MCF 10A (cell line): ENCODE results near the gene DRAM2. TPM values are rescaled to one million over a fixed set of nuclear protein-coding genes. Genes with fewer than 3 reads are reported as not detected.

ENCODE experiments used
- BruUV-seq: library from RNA; stranded (reverse); fragments of 400-500 nt; replicated peaks from 2 replicates; lab custom pipeline; 2021; lab: Mats Ljungman, UMichigan
- CTCF ChIA-PET: fragments of 300-600 bp; sonication (Branson Sonifier 250); formaldehyde crosslinking; extraction: SDS; loops from one replicate; lab custom pipeline; 2021; ENCODE audit warnings: antibody characterized with exemption, inconsistent platforms; lab: Yijun Ruan, JAX
- POLR2A ChIA-PET: fragments of 300-600, 350-650 bp; sonication (Branson Sonifier 250); formaldehyde crosslinking; extraction: SDS; loops from one replicate; lab custom pipeline; 2020; ENCODE audit warnings: antibody characterized with exemption, inconsistent platforms; lab: Yijun Ruan, JAX
- DNase-seq: peaks from one replicate; pipeline ENCODE4 v3.0.0-alpha.2; 2018; ENCODE audit not compliant: unreplicated experiment
- H3K27ac Mint-ChIP-seq: one replicate; pipeline ENCODE4 v1.8.0; 2022; ENCODE audit warnings: mild to moderate bottlenecking, low read depth, mixed read lengths; ENCODE audit not compliant: unreplicated experiment
- H3K27me3 Mint-ChIP-seq: one replicate; pipeline ENCODE4 v1.8.0; 2022; ENCODE audit warnings: mixed read lengths; ENCODE audit not compliant: insufficient read depth, unreplicated experiment
- H3K36me3 Mint-ChIP-seq: one replicate; pipeline ENCODE4 v1.8.0; 2022; ENCODE audit warnings: mild to moderate bottlenecking, moderate library complexity, mixed read lengths; ENCODE audit not compliant: insufficient read depth, unreplicated experiment
- H3K4me1 Mint-ChIP-seq: one replicate; pipeline ENCODE4 v1.8.0; 2022; ENCODE audit warnings: mixed read lengths; ENCODE audit not compliant: insufficient read depth, unreplicated experiment
- H3K4me3 Mint-ChIP-seq: one replicate; pipeline ENCODE4 v1.8.0; 2022; ENCODE audit warnings: mild to moderate bottlenecking, moderate library complexity, mixed read lengths; ENCODE audit not compliant: unreplicated experiment
- H3K9me3 Mint-ChIP-seq: one replicate; pipeline ENCODE4 v1.8.0; 2022; ENCODE audit warnings: mixed read lengths; ENCODE audit not compliant: unreplicated experiment
- intact Hi-C: fragments of 100-400 bp; cut with micrococcal nuclease; formaldehyde crosslinking; loops from 2 replicates; pipeline ENCODE4 v1.14.1; 2022
- total RNA-seq: library from RNA; stranded (reverse); gene quantifications from 2 replicates; pipeline ENCODE4 v1.2.3, GENCODE V29; 2022
- TF ChIP-seq, protein P1 (sequence below): fragments of 200-600 bp; IDR thresholded peaks from one replicate; pipeline ENCODE4 v1.8.0; 2022; ENCODE audit warnings: antibody characterized with exemption, mild to moderate bottlenecking; ENCODE audit not compliant: unreplicated experiment

The DRAM2 gene
- total RNA-seq, 1 experiment from 2014 or later, result 32.1 TPM

DNA sequence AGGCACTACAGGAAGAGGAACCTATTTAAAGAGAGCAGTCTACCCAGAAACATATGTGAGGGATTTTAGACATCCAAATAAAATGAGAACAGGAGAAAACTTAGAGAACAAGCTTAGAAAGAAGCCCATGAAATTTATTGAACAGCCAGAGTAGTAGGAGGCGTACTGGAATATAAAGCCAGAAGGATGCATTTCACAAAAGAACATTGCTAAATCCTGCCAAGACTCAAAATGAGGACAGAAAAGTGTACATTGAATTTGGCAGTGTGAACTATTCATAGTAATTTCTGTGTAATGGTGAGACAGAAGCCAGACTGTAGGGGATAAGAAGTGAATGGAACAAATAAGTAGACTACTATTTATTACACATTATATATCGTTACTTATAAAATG is 22.6 kb upstream of the DRAM2 start:
- CTCF ChIA-PET, result no interaction called here
- no peaks in the 10 kb centered on the region for H3K9me3 Mint-ChIP-seq
- peaks cover 33% of the 10 kb centered on the region for H3K36me3 Mint-ChIP-seq
- POLR2A ChIA-PET, result no interaction called here
- H3K27me3 Mint-ChIP-seq, result no peaks in the 10 kb centered on the region
- no peak overlapping the region for H3K27ac Mint-ChIP-seq
- no peak overlapping the region for H3K4me3 Mint-ChIP-seq
- DNase-seq, result no peak
- BruUV-seq, result no TSS peak
- intact Hi-C loops, result no loop called here
- TF ChIP-seq, protein P1, sequence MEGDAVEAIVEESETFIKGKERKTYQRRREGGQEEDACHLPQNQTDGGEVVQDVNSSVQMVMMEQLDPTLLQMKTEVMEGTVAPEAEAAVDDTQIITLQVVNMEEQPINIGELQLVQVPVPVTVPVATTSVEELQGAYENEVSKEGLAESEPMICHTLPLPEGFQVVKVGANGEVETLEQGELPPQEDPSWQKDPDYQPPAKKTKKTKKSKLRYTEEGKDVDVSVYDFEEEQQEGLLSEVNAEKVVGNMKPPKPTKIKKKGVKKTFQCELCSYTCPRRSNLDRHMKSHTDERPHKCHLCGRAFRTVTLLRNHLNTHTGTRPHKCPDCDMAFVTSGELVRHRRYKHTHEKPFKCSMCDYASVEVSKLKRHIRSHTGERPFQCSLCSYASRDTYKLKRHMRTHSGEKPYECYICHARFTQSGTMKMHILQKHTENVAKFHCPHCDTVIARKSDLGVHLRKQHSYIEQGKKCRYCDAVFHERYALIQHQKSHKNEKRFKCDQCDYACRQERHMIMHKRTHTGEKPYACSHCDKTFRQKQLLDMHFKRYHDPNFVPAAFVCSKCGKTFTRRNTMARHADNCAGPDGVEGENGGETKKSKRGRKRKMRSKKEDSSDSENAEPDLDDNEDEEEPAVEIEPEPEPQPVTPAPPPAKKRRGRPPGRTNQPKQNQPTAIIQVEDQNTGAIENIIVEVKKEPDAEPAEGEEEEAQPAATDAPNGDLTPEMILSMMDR, result no peak
- H3K4me1 Mint-ChIP-seq, result no peaks in the 10 kb centered on the region

DNA sequence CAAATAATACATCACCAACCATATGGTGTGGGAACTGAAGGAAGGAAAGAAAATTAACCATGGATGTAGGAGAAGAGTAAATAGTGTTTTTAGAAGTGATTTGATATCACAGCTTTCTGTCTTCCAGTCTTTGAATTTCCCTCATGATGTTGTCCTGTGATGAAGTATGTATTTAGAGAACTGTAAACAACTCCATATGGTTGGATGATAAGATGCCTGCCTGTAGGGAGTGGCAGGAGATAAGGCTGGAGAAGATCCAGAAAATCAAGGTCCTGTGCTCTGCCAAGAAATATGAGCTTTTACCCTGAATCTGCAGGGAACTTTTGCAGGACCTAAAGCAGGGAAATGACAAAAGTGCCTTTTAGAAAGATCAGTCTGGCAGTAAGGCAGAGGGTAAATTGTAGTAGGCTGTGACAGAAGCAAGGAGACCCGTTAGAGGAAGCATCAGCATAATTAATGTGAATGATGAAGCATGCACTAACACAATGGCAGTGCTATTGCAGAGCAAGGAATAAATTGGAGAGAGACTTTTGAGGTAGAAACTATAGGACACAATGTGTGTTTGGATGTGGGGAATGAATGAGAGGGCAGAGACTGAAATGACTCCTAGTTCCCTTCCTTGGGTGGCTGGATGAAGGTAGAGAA is 22.1 kb upstream of the DRAM2 start:
- Mint-ChIP-seq H3K27ac (no peak overlapping the region), H3K27me3 (no peaks in the 10 kb centered on the region), H3K9me3 (no peaks in the 10 kb centered on the region), H3K36me3 (peaks cover 33% of the 10 kb centered on the region), H3K4me3 (no peak overlapping the region), H3K4me1 (no peaks in the 10 kb centered on the region)
- intact Hi-C loops, result no loop called here
- TF ChIP-seq, protein P1, result no peak
- no peak for DNase-seq
- CTCF ChIA-PET, result no interaction called here
- no TSS peak for BruUV-seq
- POLR2A ChIA-PET, result no interaction called here

DNA sequence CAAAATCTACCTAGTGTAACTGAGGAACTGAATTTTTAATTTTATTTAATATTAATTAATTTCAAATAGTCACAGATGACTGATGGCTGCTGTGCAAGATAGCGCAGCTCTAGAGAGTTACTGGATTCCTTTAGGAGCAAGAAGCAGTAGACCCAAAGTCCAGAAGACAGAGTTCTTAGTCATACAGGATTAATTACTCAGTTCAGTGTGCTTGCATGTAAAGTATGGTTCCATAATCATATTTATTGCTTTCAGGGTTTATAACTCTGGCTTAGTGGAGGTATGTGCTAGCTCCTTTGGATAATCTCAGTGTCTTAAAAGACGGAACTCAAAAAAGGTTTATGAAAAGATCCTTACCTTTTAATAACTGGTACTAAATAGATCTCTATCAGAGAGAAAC is 17.5 kb upstream of the DRAM2 start:
- ChIA-PET CTCF (no interaction called here), POLR2A (no interaction called here)
- intact Hi-C loops, result no loop called here
- BruUV-seq, result no TSS peak
- no peaks in the 10 kb centered on the region for H3K27me3 Mint-ChIP-seq
- no peaks in the 10 kb centered on the region for H3K9me3 Mint-ChIP-seq
- peaks cover 7% of the 10 kb centered on the region for H3K4me1 Mint-ChIP-seq
- H3K36me3 Mint-ChIP-seq, result peaks cover 64% of the 10 kb centered on the region
- TF ChIP-seq, protein P1, result no peak
- no peak overlapping the region for H3K27ac Mint-ChIP-seq
- DNase-seq, result no peak
- no peak overlapping the region for H3K4me3 Mint-ChIP-seq

DNA sequence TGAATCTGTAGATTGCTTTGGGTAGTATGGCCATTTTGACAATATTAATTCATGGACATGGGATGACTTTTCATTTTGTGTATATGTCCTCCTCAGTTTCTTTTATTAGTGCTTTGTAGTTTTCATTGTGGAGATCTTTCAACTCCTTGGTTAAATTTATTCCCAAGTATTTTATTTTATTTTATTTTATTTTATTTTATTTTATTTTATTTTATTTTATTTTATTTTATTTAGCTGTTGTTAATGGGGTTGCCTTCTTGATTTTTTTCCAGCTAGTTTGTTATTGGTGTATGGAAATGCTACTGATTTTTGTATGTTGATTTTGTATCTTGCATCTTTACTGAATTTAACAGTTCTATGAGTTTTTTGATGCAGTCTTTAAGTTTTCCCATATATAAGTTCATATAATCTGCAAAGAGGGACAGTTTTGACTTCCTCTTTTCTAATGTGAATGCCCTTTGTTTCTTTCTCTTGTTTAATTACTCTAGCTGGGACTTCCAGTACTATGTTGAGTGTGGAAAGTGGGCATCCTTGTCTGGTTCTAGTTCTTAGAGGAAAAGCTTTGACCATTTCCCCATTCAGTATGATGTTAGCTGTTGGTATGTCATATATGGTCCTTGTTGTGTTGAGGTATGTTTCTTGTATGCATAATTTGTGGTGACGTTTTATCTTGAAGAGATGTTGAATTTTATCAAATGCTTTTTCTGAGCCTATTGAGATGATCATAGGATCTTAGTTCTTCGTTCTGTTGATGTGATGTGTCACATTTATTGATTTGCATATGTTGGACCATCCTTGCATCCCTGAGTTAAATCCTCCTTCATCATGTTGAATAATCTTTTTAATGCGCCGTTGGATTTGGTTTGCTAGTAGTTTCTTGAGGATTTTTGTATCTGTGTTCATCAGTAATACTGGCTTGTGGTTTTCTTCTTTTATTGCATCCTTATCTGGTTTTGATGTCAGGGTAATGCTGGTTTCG is 14.4 kb upstream of the DRAM2 start:
- no peak for DNase-seq
- H3K27me3 Mint-ChIP-seq, result no peaks in the 10 kb centered on the region
- no peak overlapping the region for H3K4me3 Mint-ChIP-seq
- POLR2A ChIA-PET, result interaction anchor here (0.6 to 2.5 kb wide), 3 partner anchors 13 to 24 kb away, joined by 3 to 10 read pairs (median 9); partner anchors contain the start of genes CEPT1 and DRAM2
- intact Hi-C loops, result no loop called here
- H3K9me3 Mint-ChIP-seq, result no peaks in the 10 kb centered on the region
- H3K27ac Mint-ChIP-seq, result no peak overlapping the region
- H3K36me3 Mint-ChIP-seq, result peaks cover 69% of the 10 kb centered on the region
- peaks cover 13% of the 10 kb centered on the region for H3K4me1 Mint-ChIP-seq
- no TSS peak for BruUV-seq
- TF ChIP-seq, protein P1, result no peak
- CTCF ChIA-PET, result no interaction called here
